Activated CD8-positive, alpha-beta memory T cell treated with anti-CD3 and anti-CD28 coated beads, Interleukin-2, amount 50 U/mL, for 1 hour (primary cell): ENCODE measurements around the gene PSD2.

Experiments
- DNase-seq: peaks from one replicate; pipeline ENCODE4 v3.0.0-alpha.2; 2020; ENCODE audit errors: extremely low read depth

The PSD2 gene

DNA sequence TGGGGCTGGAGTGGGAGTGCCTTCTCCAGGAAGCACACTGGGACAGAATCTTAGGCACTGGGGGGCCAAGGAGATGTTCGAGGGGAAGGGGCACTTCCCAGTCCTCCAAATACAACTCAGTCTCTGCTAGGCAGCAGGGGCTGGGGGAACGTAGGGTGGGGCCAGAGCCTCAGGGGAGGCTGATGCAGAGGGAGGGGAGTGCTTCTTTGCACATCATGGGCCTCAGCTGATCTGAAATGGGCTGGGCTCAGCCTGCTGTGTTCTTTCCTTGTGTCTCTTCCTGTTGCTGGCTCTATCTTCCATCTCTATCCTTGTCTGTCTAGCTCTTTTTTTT is 15.6 kb downstream of the PSD2 start:
- DNase-seq: no peak

DNA sequence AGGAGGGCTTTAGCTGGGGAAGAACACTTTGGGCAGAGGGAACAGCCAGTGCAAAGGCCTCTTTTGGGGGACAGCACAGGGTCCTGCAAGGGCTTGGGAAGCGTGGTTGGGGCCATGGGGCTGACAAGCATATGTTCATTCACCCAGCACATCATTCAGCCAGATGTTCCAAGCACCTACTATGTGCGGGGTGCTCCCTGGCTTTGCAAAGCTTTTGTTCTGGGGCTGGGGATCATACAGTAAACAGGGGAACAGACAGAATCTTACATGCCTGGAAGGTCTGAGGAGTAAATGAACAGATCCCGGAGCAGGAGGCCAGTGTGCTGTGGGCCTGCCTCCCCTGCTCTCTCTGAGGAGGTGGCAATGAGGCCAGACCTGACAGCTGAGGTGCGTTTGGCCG is 16.7 kb downstream of the PSD2 start:
- DNase-seq: no peak

- DNase-seq: no peak
Measured at GRCh38 chr5:139812836-139813805, 17.5 kb downstream of the PSD2 start.

DNA sequence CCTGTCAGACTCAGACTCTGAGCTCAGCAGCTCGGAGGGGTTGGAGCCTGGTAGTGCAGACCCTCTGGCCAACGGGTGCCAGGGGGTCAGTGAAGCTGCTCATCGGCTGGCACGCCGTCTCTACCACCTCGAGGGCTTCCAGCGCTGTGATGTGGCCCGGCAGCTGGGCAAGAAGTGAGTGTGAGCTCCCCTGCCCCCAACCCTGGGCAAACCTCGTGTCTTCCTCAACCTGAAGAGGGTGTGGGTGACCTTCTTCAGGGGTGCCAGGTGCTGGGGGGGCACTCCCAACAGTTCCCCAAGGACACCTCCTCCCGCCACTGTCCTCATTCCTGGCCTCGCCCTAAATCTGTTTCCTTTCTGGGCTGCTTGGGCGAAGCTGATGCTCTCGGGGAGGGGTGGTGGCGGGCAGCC is 18.6 kb downstream of the PSD2 start:
- DNase-seq: no peak

DNA sequence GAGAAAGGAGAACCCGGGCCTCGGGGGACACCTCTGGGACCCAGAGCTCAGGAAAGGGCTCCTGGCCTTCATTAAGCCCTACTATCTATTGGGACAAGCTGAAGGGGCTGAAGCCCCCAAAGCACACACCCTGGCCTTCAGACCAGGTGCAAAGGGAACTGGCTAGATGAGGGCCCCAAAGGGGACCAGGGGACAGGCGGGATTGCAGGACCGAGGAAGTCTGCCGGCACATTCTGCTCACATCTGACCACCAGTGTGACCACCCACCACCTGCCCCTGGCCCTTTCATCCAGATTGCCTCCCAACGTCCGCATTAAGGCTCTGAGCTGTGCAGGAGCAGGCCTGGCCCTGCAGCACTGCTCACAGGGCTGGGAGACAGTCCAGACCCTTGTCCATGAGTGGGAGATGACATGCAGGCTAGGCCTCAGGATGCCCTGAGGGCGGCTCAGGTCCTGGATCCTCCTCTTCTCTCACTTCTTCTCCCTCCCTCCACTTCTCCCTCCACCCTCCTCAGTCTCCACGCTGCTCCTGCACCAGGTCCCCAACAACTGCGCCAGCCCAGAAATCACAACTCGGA is 19.2 kb downstream of the PSD2 start:
- DNase-seq: no peak

GRCh38 chr5:139816566-139816965 is 21.0 kb downstream of the PSD2 start:
- DNase-seq: no peak

DNA sequence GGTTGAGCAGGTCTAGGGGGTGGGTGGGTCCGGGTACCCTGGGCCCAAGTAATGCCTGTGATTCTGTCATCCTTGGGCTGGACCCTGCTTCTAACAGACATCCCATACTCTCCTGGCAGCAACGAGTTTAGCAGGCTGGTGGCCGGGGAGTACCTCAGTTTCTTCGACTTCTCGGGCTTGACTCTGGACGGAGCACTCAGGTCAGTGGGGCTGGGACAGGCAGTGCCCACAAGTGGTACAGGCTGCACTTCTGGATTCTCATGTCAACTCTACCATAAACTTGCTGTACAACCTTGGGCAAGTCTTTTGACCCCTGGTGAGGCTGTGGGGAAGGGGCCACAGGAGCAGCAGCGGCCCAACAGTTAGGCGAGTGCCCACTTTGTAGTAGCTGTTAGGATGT is 21.8 kb downstream of the PSD2 start:
- no peak for DNase-seq

GRCh38 chr5:139817970-139818369 is 22.4 kb downstream of the PSD2 start:
- no peak for DNase-seq

DNA sequence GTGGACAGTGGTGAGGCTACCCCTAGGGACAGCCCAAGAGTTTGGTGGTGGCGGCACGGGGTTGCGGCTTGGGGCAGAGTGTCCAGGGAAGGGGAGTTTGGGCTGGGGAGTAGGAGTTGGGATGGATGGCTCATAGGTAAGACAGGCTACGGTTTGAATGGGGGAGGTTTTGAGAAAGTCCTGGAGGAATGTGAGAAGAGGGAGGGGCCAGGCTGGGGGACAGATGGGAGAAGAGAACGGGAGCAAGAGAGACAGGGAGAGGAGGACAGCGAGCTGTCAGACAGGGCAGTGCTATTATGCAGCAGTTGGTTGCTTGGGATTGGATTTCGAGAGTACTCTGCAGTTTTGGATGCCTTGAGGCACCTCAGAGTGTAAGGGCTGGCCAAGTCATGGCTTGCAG is 24.5 kb downstream of the PSD2 start:
- DNase-seq: no peak

DNA sequence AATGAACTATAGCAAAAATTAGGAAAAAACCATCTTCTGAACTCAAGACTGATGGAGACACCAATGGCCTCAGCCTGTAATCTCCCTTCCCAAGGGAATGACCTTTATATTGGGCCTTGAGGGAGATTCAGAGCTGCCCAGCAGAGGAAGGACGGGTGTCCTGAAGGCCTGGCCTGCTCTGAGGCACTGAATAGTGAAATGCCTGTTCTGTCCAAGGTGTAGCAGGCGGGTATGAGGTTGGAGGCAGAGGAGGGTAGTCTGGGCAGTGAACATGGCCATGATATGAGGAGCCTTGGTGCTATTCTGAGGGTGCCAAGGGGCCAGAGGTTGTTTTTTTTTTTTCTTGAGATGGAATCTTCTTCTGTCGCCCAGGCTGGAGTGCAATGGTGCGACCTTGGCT is 25.0 kb downstream of the PSD2 start:
- DNase-seq: no peak

GRCh38 chr5:139821806-139822552 is 26.4 kb downstream of the PSD2 start:
- DNase-seq: no peak

DNA sequence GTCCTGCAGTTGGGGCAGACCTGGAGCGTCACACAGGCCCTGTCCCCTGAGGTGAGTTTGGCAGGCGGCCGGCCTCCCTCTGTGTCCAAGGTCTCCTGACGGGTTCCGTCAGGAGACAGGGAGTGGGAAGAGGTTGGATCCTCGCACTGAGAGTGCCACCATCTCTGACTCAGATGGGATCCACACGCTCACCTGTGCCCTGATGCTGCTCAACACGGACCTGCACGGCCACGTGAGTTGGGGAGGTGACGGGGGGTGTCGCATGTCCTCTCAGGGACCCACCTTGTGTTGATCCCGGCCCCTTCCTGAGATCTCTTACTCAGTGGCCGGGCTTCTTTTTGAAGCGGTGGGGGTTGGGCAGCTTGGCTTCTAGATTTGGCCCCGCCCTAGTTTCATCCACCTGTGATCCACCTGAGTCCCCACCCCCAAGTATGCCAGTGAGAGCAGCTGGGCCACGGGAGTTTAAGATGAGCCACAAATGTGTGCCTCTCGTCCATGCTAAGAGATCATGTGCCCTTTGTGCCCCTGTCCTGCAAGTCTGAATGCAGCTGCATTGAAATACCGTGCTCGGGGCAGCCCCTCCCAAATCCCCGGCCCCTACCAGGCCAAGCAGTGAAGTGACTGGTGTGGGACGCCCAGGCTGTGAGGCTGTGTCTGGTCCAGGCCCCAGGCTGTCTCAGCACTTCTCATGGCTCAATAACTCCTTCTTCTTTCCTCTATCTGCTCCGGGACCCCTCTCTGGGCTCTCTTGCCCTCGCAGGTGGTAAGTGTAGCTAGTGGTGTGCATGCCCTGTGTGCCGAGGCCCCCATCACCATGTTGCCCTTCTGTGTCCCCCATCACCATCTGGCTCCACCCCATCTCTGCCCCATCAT is 27.2 kb downstream of the PSD2 start:
- no peak for DNase-seq

DNA sequence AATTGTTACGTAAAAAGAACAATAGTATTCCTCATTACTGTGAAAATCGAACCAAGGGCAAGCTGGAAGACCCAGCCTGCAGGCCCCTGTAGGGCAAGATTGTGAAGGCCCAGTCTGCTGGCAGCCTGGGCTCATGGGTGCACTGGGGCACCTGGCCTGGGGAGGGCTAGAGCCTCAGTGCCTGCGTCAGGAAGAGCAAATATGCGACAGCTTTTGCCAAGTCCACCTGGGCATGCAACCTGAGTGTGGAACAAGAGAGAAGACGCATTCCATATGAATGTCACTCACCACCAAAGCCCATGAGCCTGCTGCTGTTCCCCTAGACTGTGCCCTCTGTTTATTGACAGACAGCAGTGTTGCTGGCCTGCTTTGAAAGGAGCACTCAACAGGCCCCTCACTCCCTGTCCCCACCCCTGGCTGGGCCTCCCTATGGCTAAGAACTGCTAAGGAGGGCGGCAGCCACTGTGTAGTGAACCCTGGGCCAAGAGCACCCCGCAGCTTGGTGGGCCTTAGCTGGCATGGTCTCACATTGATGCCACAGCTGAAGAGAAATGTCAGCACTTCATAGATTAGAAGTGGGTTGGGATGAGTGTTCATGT is 28.2 kb downstream of the PSD2 start:
- no peak for DNase-seq

GRCh38 chr5:139825690-139826089 is 30.1 kb downstream of the PSD2 start:
- no peak for DNase-seq

DNA sequence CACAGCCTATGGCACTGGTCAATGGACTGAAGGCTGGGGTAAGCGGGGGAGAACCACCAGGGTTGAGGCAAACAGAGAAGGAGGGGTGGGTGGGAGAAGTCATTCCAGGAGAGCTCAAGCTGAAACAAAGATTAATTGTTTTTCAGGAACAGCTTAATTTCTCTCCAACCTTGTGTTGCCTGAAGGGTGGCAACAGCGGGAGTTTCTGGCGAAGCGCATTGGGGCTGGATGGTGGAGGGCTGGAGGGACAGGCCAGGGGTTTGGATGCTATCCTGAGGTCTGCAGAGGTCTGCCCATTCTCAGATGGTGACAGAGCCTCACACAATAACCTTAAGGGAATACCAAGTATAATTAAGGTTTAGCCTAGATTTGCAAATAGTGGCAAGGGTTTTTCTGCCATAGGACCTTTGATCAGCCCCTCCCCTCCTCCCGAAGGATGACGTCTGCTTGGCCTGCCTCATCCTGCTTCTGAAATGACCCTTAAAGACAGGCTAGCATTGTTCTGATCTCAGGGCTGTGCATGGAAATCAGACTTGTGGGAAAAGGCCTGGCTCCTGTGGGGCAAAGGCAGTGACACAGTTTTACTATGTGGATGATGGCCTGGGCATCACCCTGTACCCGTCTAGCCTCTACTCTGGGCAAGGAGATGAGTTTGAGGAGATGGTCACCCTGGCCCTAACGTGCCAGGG is 32.7 kb downstream of the PSD2 start:
- no peak for DNase-seq

GRCh38 chr5:139829471-139829870 is 33.9 kb downstream of the PSD2 start:
- DNase-seq: no peak

DNA sequence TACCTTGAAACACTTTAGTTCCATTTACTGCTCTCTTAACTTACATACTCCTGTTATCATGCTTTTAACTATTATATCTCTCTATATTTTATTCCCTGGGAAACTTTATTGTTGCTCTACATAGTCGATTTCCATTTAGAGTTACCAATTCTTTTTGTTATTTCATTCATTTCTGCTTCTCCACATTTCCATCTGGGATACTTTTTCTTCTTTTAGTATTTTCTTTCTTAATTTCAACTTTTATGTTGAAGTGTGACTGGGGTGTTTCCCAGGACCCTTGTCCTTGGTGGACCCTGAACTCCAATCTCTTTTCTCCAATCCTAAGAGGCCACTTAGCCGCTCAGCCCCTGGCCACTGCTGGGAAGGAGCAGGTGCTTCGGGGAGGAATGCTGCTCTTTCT is 36.0 kb downstream of the PSD2 start:
- DNase-seq: no peak

GRCh38 chr5:139833525-139833924 is 37.9 kb downstream of the PSD2 start:
- DNase-seq: no peak

GRCh38 chr5:139835656-139836055 is 40.0 kb downstream of the PSD2 start:
- DNase-seq: no peak

DNA sequence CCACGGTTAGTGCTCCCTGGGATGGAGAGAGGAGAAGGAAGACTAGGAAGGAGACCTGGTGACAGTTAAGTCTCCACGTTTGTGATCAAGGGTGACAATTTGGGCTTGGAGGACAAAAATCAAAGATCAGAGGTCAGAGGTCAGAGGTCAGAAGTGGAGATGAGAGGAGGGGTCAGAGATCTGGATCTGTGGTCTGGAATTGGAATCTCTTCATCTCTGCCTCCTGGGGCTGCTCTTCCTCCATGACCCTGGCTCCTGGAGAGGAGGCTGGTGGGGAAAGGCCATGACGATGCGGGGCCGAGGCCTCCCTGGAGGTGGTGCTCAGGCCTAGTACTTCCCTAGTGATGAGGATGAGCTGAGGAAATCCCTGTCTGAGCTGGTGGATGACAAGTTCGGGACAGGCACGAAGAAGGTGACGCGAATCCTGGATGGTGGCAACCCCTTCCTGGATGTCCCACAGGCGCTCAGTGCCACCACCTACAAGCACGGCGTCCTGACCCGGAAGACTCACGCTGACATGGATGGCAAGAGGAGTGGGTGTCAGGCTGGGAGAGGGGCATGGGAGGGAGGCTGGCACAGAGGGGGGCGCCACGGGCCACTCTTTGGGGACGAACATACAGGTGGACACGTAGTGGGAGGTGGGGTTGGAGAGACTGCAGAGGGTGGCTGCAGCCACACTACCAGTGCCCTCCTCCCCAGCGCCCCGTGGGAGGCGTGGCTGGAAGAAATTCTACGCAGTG is 41.0 kb downstream of the PSD2 start:
- no peak for DNase-seq
